HG03342 (cell line): ENCODE data around the gene SRD5A1.

Source experiments
- ATAC-seq: cut with Tn5 transposase; IDR thresholded peaks from one replicate; pipeline ENCODE4 v1.9.1; 2021; ENCODE audit warnings: mild to moderate bottlenecking, moderate library complexity; ENCODE audit not compliant: unreplicated experiment

The SRD5A1 gene

DNA sequence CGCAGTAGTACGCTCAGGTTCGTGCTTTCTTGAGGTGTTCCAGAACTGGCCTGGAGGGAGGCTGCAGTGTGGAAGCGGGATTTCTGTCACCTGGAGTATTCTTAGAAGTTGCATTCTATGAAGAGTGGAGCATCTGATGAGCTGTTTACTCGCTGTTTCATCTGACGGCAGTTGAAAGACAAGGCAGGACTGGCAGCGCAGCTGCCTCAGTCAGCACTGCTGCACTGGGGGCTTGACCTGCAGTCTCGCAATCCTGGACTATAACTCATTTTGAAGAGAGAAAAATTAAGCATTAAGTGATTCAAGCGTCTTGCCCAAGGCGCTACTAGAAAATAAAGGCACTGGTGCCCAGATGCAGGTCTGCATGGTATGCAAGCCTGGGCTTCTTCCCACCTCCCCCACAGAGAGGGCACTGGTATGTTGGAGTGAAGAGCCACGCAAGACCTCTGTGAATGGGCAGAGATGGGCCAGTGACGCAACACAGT lies 90.6 kb downstream of the SRD5A1 start:
- ATAC-seq: no peak
